GM23338 (cell line): ENCODE results near the gene TAF1B. TPM values are rescaled to one million over a fixed set of nuclear protein-coding genes. Genes with fewer than 3 reads are reported as not detected.
A peak's percentile ranks its signal among the peaks of the same experiment; 100 is the strongest.

Experiments used
- ATAC-seq: fragments of 200-7000 bp; cut with Tn5 transposase; 3 replicates; pipeline ENCODE4 v1.9.1; 2020
- DNase-seq: peaks from one replicate; pipeline ENCODE4 v3.0.0-alpha.2; 2015; ENCODE audit warnings: low spot score
- H2AFZ ChIP-seq: fragments of 200-600 bp; sonication (generic); 2 replicates; pipeline ENCODE4 v1.8.0; 2016; ENCODE audit warnings: antibody characterized with exemption, mild to moderate bottlenecking, moderate library complexity
- H3F3A ChIP-seq: fragments of 200-600 bp; sonication (generic); replicated peaks from 2 replicates; pipeline ENCODE4 v1.8.0; 2017; ENCODE audit warnings: antibody characterized with exemption, mixed run types, low read depth
- H3K27ac ChIP-seq: fragments of 200-600 bp; sonication (generic); 2 replicates; pipeline ENCODE4 v1.6.1; 2016; ENCODE audit warnings: low read depth
- H3K27me3 ChIP-seq: fragments of 200-600 bp; sonication (generic); 2 replicates; pipeline ENCODE4 v1.8.0; 2016; ENCODE audit warnings: mild to moderate bottlenecking, mixed run types, moderate library complexity; ENCODE audit not compliant: insufficient read depth
- H3K36me3 ChIP-seq: fragments of 200-600 bp; sonication (generic); 2 replicates; pipeline ENCODE4 v1.8.0; 2016; ENCODE audit warnings: mild to moderate bottlenecking; ENCODE audit not compliant: insufficient read depth
- H3K4me1 ChIP-seq: fragments of 200-600 bp; sonication (generic); 2 replicates; pipeline ENCODE4 v1.8.0; 2016; ENCODE audit warnings: mild to moderate bottlenecking, moderate library complexity; ENCODE audit not compliant: insufficient read depth
- H3K4me2 ChIP-seq: fragments of 200-600 bp; sonication (generic); 2 replicates; pipeline ENCODE4 v1.7.1; 2017; ENCODE audit warnings: mixed run types
- H3K4me3 ChIP-seq: fragments of 200-600 bp; sonication (generic); 2 replicates; pipeline ENCODE4 v1.6.1; 2016; ENCODE audit warnings: mixed run types
- H3K79me2 ChIP-seq: fragments of 200-600 bp; sonication (generic); replicated peaks from 2 replicates; pipeline ENCODE4 v1.8.0; 2017; ENCODE audit warnings: mild to moderate bottlenecking; ENCODE audit not compliant: insufficient read depth
- H3K9me2 ChIP-seq: fragments of 200-600 bp; sonication (generic); 2 replicates; pipeline ENCODE4 v1.8.0; 2017; ENCODE audit not compliant: insufficient read depth
- H4K20me1 ChIP-seq: fragments of 200-600 bp; sonication (generic); replicated peaks from 2 replicates; pipeline ENCODE4 v1.8.0; 2017; ENCODE audit warnings: mild to moderate bottlenecking; ENCODE audit not compliant: insufficient read depth
- H3K27ac Mint-ChIP-seq: 2 replicates; pipeline ENCODE4 v1.8.0; 2020; ENCODE audit warnings: inconsistent platforms, mild to moderate bottlenecking, moderate library complexity, mixed read lengths
- H3K27me3 Mint-ChIP-seq: 3 replicates; pipeline ENCODE4 v1.8.0; 2022; ENCODE audit warnings: low read depth, mild to moderate bottlenecking, moderate library complexity, mixed read lengths, inconsistent platforms; ENCODE audit not compliant: insufficient read depth, poor library complexity
- H3K36me3 Mint-ChIP-seq: 3 replicates; pipeline ENCODE4 v1.8.0; 2021; ENCODE audit warnings: low read depth, mild to moderate bottlenecking, inconsistent platforms, moderate library complexity, mixed read lengths
- H3K4me1 Mint-ChIP-seq: 3 replicates; pipeline ENCODE4 v1.8.0; 2020; ENCODE audit warnings: mild to moderate bottlenecking, inconsistent platforms, mixed read lengths
- H3K4me3 Mint-ChIP-seq: 3 replicates; pipeline ENCODE4 v1.8.0; 2021; ENCODE audit warnings: moderate library complexity, mild to moderate bottlenecking, inconsistent platforms, mixed read lengths
- H3K9me3 Mint-ChIP-seq: 3 replicates; pipeline ENCODE4 v1.8.0; 2020; ENCODE audit warnings: moderate library complexity, mild to moderate bottlenecking, inconsistent platforms, mixed read lengths
- EZH2phosphoT487 ChIP-seq: fragments of 200-600 bp; sonication (generic); IDR thresholded peaks from one replicate; pipeline ENCODE4 v1.8.1; 2018; ENCODE audit warnings: antibody characterized with exemption; ENCODE audit not compliant: unreplicated experiment
- NANOG ChIP-seq: IDR thresholded peaks from 2 replicates; pipeline ENCODE4 v1.6.1; 2016; ENCODE audit warnings: antibody characterized with exemption, borderline replicate concordance
- STAT1 ChIP-seq: IDR thresholded peaks from one replicate; pipeline ENCODE4 v1.6.1; 2016; ENCODE audit warnings: antibody characterized with exemption; ENCODE audit not compliant: unreplicated experiment
- ZNF114 ChIP-seq: fragments of 250-450 bp; sonication (Bioruptor Pico); IDR thresholded peaks from 2 replicates; pipeline ENCODE4 v1.5.0; 2020; ENCODE audit warnings: mild to moderate bottlenecking, moderate library complexity
- ZNF331 ChIP-seq: fragments of 250-450 bp; sonication (Bioruptor Pico); IDR thresholded peaks from 2 replicates; pipeline ENCODE4 v1.5.0; 2020; ENCODE audit warnings: low read depth, mild to moderate bottlenecking, moderate library complexity
- polyA plus RNA-seq: library from polyadenylated mRNA; unstranded; fragments of >200 nt; fragmentation: Nextera tagmentation; extraction: Ambion mirVana; gene quantifications from 2 replicates; pipeline ENCODE4 v1.2.1, GENCODE V29; 2016
- total RNA-seq: library from RNA; depleted of rRNA; stranded (reverse); fragments of >200 nt; shearing (Covaris generic); gene quantifications from 2 replicates; pipeline ENCODE4 v1.2.3, GENCODE V29; 2014
- TF ChIP-seq, protein P1 (sequence below): IDR thresholded peaks from 2 replicates; pipeline ENCODE4 v1.6.1; 2016; ENCODE audit warnings: antibody characterized with exemption
- TF ChIP-seq, protein P2 (sequence below): IDR thresholded peaks from one replicate; pipeline ENCODE4 v1.6.1; 2018; ENCODE audit warnings: antibody characterized with exemption; ENCODE audit not compliant: unreplicated experiment

The TAF1B gene
- total and polyA plus RNA-seq, 2 experiments from 2014 or later, result 22.2 to 28.9 TPM

GRCh38 chr2:9809448-9810088 is 33.7 kb upstream of the TAF1B start:
- TF ChIP-seq, protein P1, sequence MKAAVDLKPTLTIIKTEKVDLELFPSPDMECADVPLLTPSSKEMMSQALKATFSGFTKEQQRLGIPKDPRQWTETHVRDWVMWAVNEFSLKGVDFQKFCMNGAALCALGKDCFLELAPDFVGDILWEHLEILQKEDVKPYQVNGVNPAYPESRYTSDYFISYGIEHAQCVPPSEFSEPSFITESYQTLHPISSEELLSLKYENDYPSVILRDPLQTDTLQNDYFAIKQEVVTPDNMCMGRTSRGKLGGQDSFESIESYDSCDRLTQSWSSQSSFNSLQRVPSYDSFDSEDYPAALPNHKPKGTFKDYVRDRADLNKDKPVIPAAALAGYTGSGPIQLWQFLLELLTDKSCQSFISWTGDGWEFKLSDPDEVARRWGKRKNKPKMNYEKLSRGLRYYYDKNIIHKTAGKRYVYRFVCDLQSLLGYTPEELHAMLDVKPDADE, result no peak
- TF ChIP-seq EZH2phosphoT487 (no peak), ZNF331 (CRISPR knock-in tag) (no peak), ZNF114 (no peak), NANOG (no peak)
- TF ChIP-seq, protein P2, sequence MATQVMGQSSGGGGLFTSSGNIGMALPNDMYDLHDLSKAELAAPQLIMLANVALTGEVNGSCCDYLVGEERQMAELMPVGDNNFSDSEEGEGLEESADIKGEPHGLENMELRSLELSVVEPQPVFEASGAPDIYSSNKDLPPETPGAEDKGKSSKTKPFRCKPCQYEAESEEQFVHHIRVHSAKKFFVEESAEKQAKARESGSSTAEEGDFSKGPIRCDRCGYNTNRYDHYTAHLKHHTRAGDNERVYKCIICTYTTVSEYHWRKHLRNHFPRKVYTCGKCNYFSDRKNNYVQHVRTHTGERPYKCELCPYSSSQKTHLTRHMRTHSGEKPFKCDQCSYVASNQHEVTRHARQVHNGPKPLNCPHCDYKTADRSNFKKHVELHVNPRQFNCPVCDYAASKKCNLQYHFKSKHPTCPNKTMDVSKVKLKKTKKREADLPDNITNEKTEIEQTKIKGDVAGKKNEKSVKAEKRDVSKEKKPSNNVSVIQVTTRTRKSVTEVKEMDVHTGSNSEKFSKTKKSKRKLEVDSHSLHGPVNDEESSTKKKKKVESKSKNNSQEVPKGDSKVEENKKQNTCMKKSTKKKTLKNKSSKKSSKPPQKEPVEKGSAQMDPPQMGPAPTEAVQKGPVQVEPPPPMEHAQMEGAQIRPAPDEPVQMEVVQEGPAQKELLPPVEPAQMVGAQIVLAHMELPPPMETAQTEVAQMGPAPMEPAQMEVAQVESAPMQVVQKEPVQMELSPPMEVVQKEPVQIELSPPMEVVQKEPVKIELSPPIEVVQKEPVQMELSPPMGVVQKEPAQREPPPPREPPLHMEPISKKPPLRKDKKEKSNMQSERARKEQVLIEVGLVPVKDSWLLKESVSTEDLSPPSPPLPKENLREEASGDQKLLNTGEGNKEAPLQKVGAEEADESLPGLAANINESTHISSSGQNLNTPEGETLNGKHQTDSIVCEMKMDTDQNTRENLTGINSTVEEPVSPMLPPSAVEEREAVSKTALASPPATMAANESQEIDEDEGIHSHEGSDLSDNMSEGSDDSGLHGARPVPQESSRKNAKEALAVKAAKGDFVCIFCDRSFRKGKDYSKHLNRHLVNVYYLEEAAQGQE, result no peak
- DNase-seq, result no peak
- no peaks in the 10 kb centered on the region for H3K9me2 ChIP-seq
- no peaks in the 10 kb centered on the region for H3K79me2 ChIP-seq
- Mint-ChIP-seq H3K36me3 (no peaks in the 10 kb centered on the region; the same call in 2 of the 3 replicates), H3K4me3 (no peak overlapping the region), H3K9me3 (no peaks in the 10 kb centered on the region), H3K27ac (no peak overlapping the region), H3K4me1 (no peaks in the 10 kb centered on the region; the same call in 2 of the 3 replicates), H3K27me3 (peaks cover 8% of the 10 kb centered on the region)
- no peak overlapping the region for H3K4me3 ChIP-seq
- no peak overlapping the region for H3K27ac ChIP-seq
- no peak overlapping the region for H2AFZ ChIP-seq
- no peaks in the 10 kb centered on the region for H4K20me1 ChIP-seq
- no peak overlapping the region for H3K4me2 ChIP-seq
- H3K36me3 ChIP-seq, result no peaks in the 10 kb centered on the region
- H3K27me3 ChIP-seq, result no peaks in the 10 kb centered on the region
- ATAC-seq, result no peak
- H3K4me1 ChIP-seq, result no peaks in the 10 kb centered on the region
- H3F3A ChIP-seq, result no peaks in the 10 kb centered on the region

- H3K36me3 ChIP-seq, result no peaks in the 10 kb centered on the region; the same call in 1 of the 2 replicates
- H3K4me1 ChIP-seq, result no peaks in the 10 kb centered on the region
- H4K20me1 ChIP-seq, result no peaks in the 10 kb centered on the region
- TF ChIP-seq STAT1, result no peak
- no peaks in the 10 kb centered on the region for H3K9me3 Mint-ChIP-seq
- H3K4me1 Mint-ChIP-seq, result no peaks in the 10 kb centered on the region; the same call in 2 of the 3 replicates
- no peak overlapping the region for H3K27ac Mint-ChIP-seq
- DNase-seq (no peak), ATAC-seq (no peak)
- no peaks in the 10 kb centered on the region for H3K9me2 ChIP-seq
- peaks cover 15% of the 10 kb centered on the region for H3K27me3 Mint-ChIP-seq
- no peak overlapping the region for H3K4me2 ChIP-seq
- no peak overlapping the region for H3K4me3 Mint-ChIP-seq
- no peaks in the 10 kb centered on the region for H3K27me3 ChIP-seq
- H3K27ac ChIP-seq, result no peak overlapping the region
- no peaks in the 10 kb centered on the region for H3K79me2 ChIP-seq
- H2AFZ ChIP-seq, result peak overlapping the region; percentile 72; the same call in 1 of the 2 replicates
- H3K4me3 ChIP-seq, result no peak overlapping the region
- no peaks in the 10 kb centered on the region; the same call in 2 of the 3 replicates for H3K36me3 Mint-ChIP-seq
- no peaks in the 10 kb centered on the region for H3F3A ChIP-seq
Observed at GRCh38 chr2:9811216-9811615, 32.1 kb upstream of the TAF1B start.
